ENCODE data around the gene DOK3. TPM values are rescaled to one million over a fixed set of nuclear protein-coding genes. Genes with fewer than 3 reads are reported as not detected.

Gene DOK3
- total RNA-seq, 1 experiment from 2014 or later: 16.4 TPM

DNA sequence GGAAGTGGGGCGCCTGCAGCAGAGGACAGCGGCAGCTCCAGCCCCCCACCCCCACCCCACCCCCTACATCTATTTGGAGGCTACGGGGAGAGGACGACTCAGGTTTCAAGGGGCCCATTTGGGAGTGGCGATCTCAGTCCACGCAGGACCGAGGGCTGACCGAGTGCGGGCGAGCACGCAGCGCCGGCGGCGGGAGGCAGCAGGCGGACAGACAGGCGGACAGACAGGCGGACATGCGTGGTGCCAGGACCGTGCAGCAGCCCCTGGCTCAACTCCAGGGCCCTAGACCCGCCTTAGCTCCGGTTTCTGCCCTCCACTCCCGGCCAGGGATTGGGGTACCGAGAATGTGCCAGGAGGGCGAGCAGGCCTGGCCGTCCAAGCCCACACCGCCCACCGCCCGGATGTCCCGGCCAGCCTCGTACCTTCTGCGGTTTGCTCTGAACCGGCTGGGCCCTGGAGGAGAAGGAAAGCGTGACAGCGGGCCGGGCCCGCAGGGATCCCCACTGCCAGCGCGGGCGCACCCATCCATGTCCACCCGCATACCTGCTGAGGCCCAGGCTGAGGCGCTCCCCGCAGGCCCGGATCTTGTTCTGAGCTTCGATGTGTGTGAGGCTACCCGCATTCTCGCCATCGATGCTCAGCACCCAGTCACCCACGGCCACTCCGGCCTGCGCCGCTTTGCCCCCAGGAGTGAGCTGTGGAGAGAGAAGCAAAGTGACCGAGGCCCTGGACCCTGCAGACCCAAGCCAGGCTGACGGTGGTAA, 17.5 kb downstream of the DOK3 start:
- H2BK20ac ChIP-seq (ENCODE audit: low read depth, low read length, poor library complexity, severe bottlenecking): no peak overlapping the region
- H2AFZ ChIP-seq (ENCODE audit: low read length): no peak overlapping the region
- no peak overlapping the region for H3K4me2 ChIP-seq (ENCODE audit: insufficient read depth, insufficient read length, low read length)
- H3K27ac ChIP-seq (ENCODE audit: insufficient read length, low read depth, low read length): no peak overlapping the region
- no peak overlapping the region for H3K4me3 Mint-ChIP-seq
- H2AK5ac ChIP-seq (ENCODE audit: insufficient read length, low read length): no peak overlapping the region
- H3T11ph ChIP-seq (ENCODE audit: low read length): no peak overlapping the region
- no peak overlapping the region for H3K9ac ChIP-seq (ENCODE audit: extremely low read depth, insufficient read length, low read length)
- H4K8ac ChIP-seq (replicated peaks; ENCODE audit: insufficient read length, low read depth, low read length): no peak overlapping the region
- H3K79me2 ChIP-seq (ENCODE audit: insufficient read depth, low read length): no peaks in the 10 kb centered on the region
- TF ChIP-seq, protein P1, sequence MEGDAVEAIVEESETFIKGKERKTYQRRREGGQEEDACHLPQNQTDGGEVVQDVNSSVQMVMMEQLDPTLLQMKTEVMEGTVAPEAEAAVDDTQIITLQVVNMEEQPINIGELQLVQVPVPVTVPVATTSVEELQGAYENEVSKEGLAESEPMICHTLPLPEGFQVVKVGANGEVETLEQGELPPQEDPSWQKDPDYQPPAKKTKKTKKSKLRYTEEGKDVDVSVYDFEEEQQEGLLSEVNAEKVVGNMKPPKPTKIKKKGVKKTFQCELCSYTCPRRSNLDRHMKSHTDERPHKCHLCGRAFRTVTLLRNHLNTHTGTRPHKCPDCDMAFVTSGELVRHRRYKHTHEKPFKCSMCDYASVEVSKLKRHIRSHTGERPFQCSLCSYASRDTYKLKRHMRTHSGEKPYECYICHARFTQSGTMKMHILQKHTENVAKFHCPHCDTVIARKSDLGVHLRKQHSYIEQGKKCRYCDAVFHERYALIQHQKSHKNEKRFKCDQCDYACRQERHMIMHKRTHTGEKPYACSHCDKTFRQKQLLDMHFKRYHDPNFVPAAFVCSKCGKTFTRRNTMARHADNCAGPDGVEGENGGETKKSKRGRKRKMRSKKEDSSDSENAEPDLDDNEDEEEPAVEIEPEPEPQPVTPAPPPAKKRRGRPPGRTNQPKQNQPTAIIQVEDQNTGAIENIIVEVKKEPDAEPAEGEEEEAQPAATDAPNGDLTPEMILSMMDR (conservative IDR thresholded peaks at IDR 0.05): no peak
- H2BK15ac ChIP-seq (ENCODE audit: low read depth, low read length): no peak overlapping the region
- H2BK12ac ChIP-seq (ENCODE audit: insufficient read length, low read depth, low read length): no peak overlapping the region
- H3K79me1 ChIP-seq (ENCODE audit: insufficient read depth, low read depth, low read length, poor library complexity, severe bottlenecking): no peaks in the 10 kb centered on the region
- H3K4ac ChIP-seq (ENCODE audit: low read depth, low read length): no peak overlapping the region
- no peak overlapping the region for H3K23ac ChIP-seq (ENCODE audit: insufficient read length, low read depth, low read length)
- H3K27me3 Mint-ChIP-seq (ENCODE audit: low read depth): no peaks in the 10 kb centered on the region
- H3K27me3 ChIP-seq (ENCODE audit: insufficient read depth, low read length): no peaks in the 10 kb centered on the region
- no peak overlapping the region for H4K5ac ChIP-seq (ENCODE audit: insufficient read length, low read depth, low read length)
- H3K4me1 ChIP-seq (ENCODE audit: insufficient read depth, low read length): peaks cover 5% of the 10 kb centered on the region; the same call in 1 of the 2 replicates
- H4K20me1 ChIP-seq (ENCODE audit: control insufficient read depth, insufficient read depth, insufficient read length): no peaks in the 10 kb centered on the region
- no peaks in the 10 kb centered on the region for H3K9me3 ChIP-seq (ENCODE audit: control insufficient read depth, low read depth, low read length)
- H3K14ac ChIP-seq (ENCODE audit: insufficient read depth, low read length): no peak overlapping the region; the same call in 1 of the 2 replicates
- no peaks in the 10 kb centered on the region; a peak in 1 of 5 replicates for H3K9me3 Mint-ChIP-seq
- H2BK120ac ChIP-seq (ENCODE audit: low read depth, low read length, poor library complexity, severe bottlenecking): no peak overlapping the region
- H3K4me1 Mint-ChIP-seq: peaks cover 20 to 43% of the 10 kb centered on the region in 2 experiments
- DNase-seq: no peak
- H3K23me2 ChIP-seq (ENCODE audit: insufficient read length, low read depth, low read length, poor library complexity, severe bottlenecking): peaks cover 4% of the 10 kb centered on the region
- no peak overlapping the region for H4K91ac ChIP-seq (ENCODE audit: insufficient read length, low read depth, low read length)
- WGBS (ENCODE audit: extremely low coverage, insufficient read length, low lambda C conversion rate): no CpG with 5 or more reads among the region's 54 CpGs
- no peak overlapping the region for H3K18ac ChIP-seq (ENCODE audit: insufficient read length, low read depth, low read length)
- no peak overlapping the region for H2BK5ac ChIP-seq (ENCODE audit: insufficient read length, low read length)
- peaks cover 38 to 64% (median 59%) of the 10 kb centered on the region in 3 experiments for H3K36me3 Mint-ChIP-seq (ENCODE audit: insufficient read depth in 1 of 3, low read depth in 3 of 3)
- H3K56ac ChIP-seq (ENCODE audit: insufficient read length, low read depth, low read length): no peak overlapping the region
- H3K27ac Mint-ChIP-seq: peak overlapping the region in 2 of 3 experiments; percentile 75 to 93; a peak in 4 of 7 replicates
